ENCODE measurements around the gene KIF18B. TPM values are rescaled to one million over a fixed set of nuclear protein-coding genes. Genes with fewer than 3 reads are reported as not detected.

Gene KIF18B
- total RNA-seq, 2 experiments from 2014 or later = 107 to 109 TPM

GRCh38 chr17:44879376-44879775 lies 68.2 kb downstream of the KIF18B start:
- no peak for DNase-seq
- no peaks in the 10 kb centered on the region for H3K27me3 Mint-ChIP-seq
- ChIA-PET CTCF (interaction anchor here (0.8 to 1.7 kb wide), 5 partner anchors 11 to 256 kb away, joined by 3 to 10 read pairs (median 4); partner anchors contain the start of gene ACBD4), POLR2A (no interaction called here)
- no peaks in the 10 kb centered on the region for H3K4me1 Mint-ChIP-seq
- no peaks in the 10 kb centered on the region for H3K9me3 Mint-ChIP-seq
- H3K36me3 Mint-ChIP-seq (ENCODE audit: low read depth) = peaks cover 42% of the 10 kb centered on the region
- no peak overlapping the region for H3K27ac Mint-ChIP-seq
- H3K4me3 Mint-ChIP-seq = no peak overlapping the region

DNA sequence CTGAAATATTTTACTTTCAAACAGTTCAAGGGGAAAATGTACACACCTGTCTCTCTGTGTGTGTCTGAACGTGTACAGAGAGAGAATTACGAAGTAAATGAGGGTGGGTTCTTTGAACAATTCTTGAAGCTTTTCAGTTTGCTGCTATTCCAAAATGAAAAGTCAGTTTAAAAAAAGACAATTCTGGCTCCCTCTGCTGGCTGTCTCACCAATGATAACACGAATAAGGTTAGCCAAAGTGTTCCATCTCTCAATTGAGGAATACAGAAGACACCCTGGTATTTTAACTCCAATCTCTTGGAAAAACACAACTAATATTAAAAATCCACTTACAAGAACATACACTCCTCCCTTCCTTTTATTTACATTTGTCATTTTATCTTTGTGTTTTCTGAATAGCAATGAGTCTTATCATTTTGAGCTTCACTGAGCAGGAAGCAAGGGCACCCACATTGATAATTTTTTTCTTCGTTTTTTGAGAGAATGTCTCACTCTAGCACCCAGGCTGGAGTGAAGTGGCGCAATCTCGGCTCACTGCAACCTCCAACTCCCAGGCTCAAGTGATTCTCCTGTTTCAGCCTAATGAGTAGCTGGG lies 68.8 kb downstream of the KIF18B start:
- POLR2A ChIA-PET = no interaction called here
- peak; percentile 55 for DNase-seq
- Mint-ChIP-seq H3K9me3 (no peaks in the 10 kb centered on the region), H3K36me3 (ENCODE audit: low read depth) (peaks cover 39% of the 10 kb centered on the region), H3K4me3 (no peak overlapping the region), H3K27me3 (no peaks in the 10 kb centered on the region), H3K4me1 (no peaks in the 10 kb centered on the region), H3K27ac (no peak overlapping the region)
- CTCF ChIA-PET = interaction anchor here (0.6 to 1.7 kb wide), 6 partner anchors 11 to 257 kb away, joined by 3 to 10 read pairs (median 4); partner anchors contain the start of gene ACBD4

- CTCF ChIA-PET = interaction anchor here (0.6 to 2.7 kb wide), 4 partner anchors 14 to 527 kb away, joined by 3 to 11 read pairs (median 4); no protein-coding TSS in a partner anchor
- H3K4me3 Mint-ChIP-seq = no peak overlapping the region
- H3K36me3 Mint-ChIP-seq (ENCODE audit: low read depth) = peaks cover 36% of the 10 kb centered on the region
- no peak overlapping the region for H3K27ac Mint-ChIP-seq
- H3K4me1 Mint-ChIP-seq = no peaks in the 10 kb centered on the region
- no peak for DNase-seq
- no peaks in the 10 kb centered on the region for H3K27me3 Mint-ChIP-seq
- no peaks in the 10 kb centered on the region for H3K9me3 Mint-ChIP-seq
- POLR2A ChIA-PET = no interaction called here
Measured at GRCh38 chr17:44877121-44877520, 70.5 kb downstream of the KIF18B start.

- Mint-ChIP-seq H3K36me3 (ENCODE audit: low read depth) (peaks cover 42% of the 10 kb centered on the region), H3K4me3 (no peak overlapping the region), H3K4me1 (no peaks in the 10 kb centered on the region), H3K9me3 (no peaks in the 10 kb centered on the region), H3K27ac (no peak overlapping the region), H3K27me3 (no peaks in the 10 kb centered on the region)
- ChIA-PET POLR2A (no interaction called here), CTCF (interaction anchor here (2.7 kb wide), 1 partner anchor 96 kb away, joined by 11 read pairs; no protein-coding TSS in a partner anchor)
- no peak for DNase-seq
Measured at GRCh38 chr17:44875761-44876160, 71.8 kb downstream of the KIF18B start.

Small RNAs within 50 kb of the gene (microRNA-seq; reads per million reads assigned to microRNA genes)
- gene MIR6783 (ENCODE audit: borderline microRNAs expressed, borderline replicate concordance) = 2.1 reads per million, percentile 5 among the genes with 10 or more reads in this experiment

Other genes starting within 250 kb of the KIF18B start
- 10 to 100 TPM; 26.2 to 32.9 TPM for gene DBF4B, start 239.1 kb downstream of the KIF18B start, total RNA-seq
- under 1 TPM; 0.25 to 0.35 TPM for gene ADAM11, start 188.8 kb downstream of the KIF18B start, total RNA-seq
- gene GJC1, start 117.5 kb downstream of the KIF18B start, total RNA-seq = 1 to 10 TPM in 1 of 2 experiments, under 1 TPM in 1; 0.79 to 1.1 TPM
- gene HIGD1B, start 99.9 kb downstream of the KIF18B start, total RNA-seq = not detected
- gene EFTUD2, start 48.3 kb downstream of the KIF18B start, total RNA-seq = 100 to 1,000 TPM; 133 to 145 TPM
- not detected for gene GFAP, start 32.3 kb downstream of the KIF18B start, total RNA-seq
- gene C1QL1, start 20.5 kb upstream of the KIF18B start, total RNA-seq = under 1 TPM; 0.67 to 0.77 TPM
- 10 to 100 TPM; 36.5 to 38.6 TPM for gene DCAKD, start 103.9 kb upstream of the KIF18B start, total RNA-seq
- gene NMT1, start 113.5 kb upstream of the KIF18B start, total RNA-seq = 100 to 1,000 TPM; 118 to 138 TPM
- 1 to 10 TPM; 3.0 to 4.1 TPM for gene PLCD3, start 184.7 kb upstream of the KIF18B start, total RNA-seq
- gene ACBD4, start 187.9 kb upstream of the KIF18B start, total RNA-seq = 10 to 100 TPM; 18.4 to 19.7 TPM
- 10 to 100 TPM; 30.5 TPM for gene HEXIM1, start 200.7 kb upstream of the KIF18B start, total RNA-seq
- gene HEXIM2, start 214.1 kb upstream of the KIF18B start, total RNA-seq = 1 to 10 TPM; 5.3 to 8.4 TPM

All from activated CD4-positive, alpha-beta T cell treated with anti-CD3 and anti-CD28 coated beads, Interleukin-2, amount 10 ng/mL, durations not matched to agents 7 days and 5 days (primary cell).